Measurements from ENCODE around the gene EGF. TPM values are rescaled to one million over a fixed set of nuclear protein-coding genes. Genes with fewer than 3 reads are reported as not detected.
A peak's percentile ranks its signal among the peaks of the same experiment; 100 is the strongest.

The EGF gene
- 0.95 TPM for polyA plus RNA-seq (2013, experiment 1 of 2)
- 0.77 TPM for polyA plus RNA-seq (2013, experiment 2 of 2)

- peak within 1 kb of the TSS; percentile 36 for H3K4me2 ChIP-seq (ENCODE audit: low read length, poor library complexity, severe bottlenecking)
- peak within 1 kb of the TSS in 1 of 2 experiments; percentile 26 for H3K14ac ChIP-seq (ENCODE audit: low read length in 2 of 2)
- H4K8ac ChIP-seq (ENCODE audit: low read length) = peak within 1 kb of the TSS; percentile 23
- H2AFZ ChIP-seq (ENCODE audit: low read depth, low read length) = no peak within 1 kb of the TSS
- H2BK120ac ChIP-seq (ENCODE audit: low read depth, low read length) = no peak within 1 kb of the TSS
- H3K9me3 ChIP-seq (ENCODE audit: control insufficient read depth, low read length) = no peaks in the 10 kb centered on the region
- no peak within 1 kb of the TSS for H3K23ac ChIP-seq (ENCODE audit: low read length in 2 of 2)
- no peak within 1 kb of the TSS for H2AK5ac ChIP-seq (ENCODE audit: low read length, severe bottlenecking)
- H3K4me1 ChIP-seq (ENCODE audit: control insufficient read depth, insufficient read depth, low read depth, low read length) = peaks cover 4% of the 10 kb centered on the region
- H3K9ac ChIP-seq (ENCODE audit: low read length) = peak within 1 kb of the TSS; percentile 63
- peaks cover 3 to 19% of the 10 kb centered on the region in 2 experiments for H3K27me3 ChIP-seq (ENCODE audit: control insufficient read depth in 1 of 2, insufficient read depth in 1 of 2, low read length in 2 of 2)
- H3K36me3 ChIP-seq (ENCODE audit: control insufficient read depth in 1 of 2, insufficient read depth in 2 of 2, low read depth in 1 of 2, low read length in 2 of 2) = no peaks in the 10 kb centered on the region
- H2BK15ac ChIP-seq (ENCODE audit: low read depth, poor library complexity, severe bottlenecking) = no peak within 1 kb of the TSS
- H2BK12ac ChIP-seq (ENCODE audit: low read length in 2 of 2) = peak within 1 kb of the TSS; percentile 21 to 82
- peak within 1 kb of the TSS in 1 of 2 experiments; percentile 74 for H3K18ac ChIP-seq (ENCODE audit: low read depth in 1 of 2, low read length in 2 of 2)
- H4K91ac ChIP-seq (ENCODE audit: low read length) = no peak within 1 kb of the TSS
- 61% methylated on average over 9 of the region's 9 CpGs for WGBS
- no peak within 1 kb of the TSS for H3K4ac ChIP-seq (ENCODE audit: low read depth in 1 of 2, low read length in 2 of 2)
- peak within 1 kb of the TSS in 1 of 2 experiments; percentile 60 for H3K4me3 ChIP-seq (ENCODE audit: insufficient read depth in 1 of 2, low read depth in 1 of 2, low read length in 2 of 2)
- peak within 1 kb of the TSS; percentile 16 for H3K27ac ChIP-seq (ENCODE audit: low read length, poor library complexity, severe bottlenecking)
- DNase-seq = peak; percentile 73
- H2BK5ac ChIP-seq (ENCODE audit: low read depth, low read length, poor library complexity, severe bottlenecking) = no peak within 1 kb of the TSS
- H3K79me1 ChIP-seq (replicated peaks; ENCODE audit: low read length, poor library complexity, severe bottlenecking) = no peaks in the 10 kb centered on the region
These were observed at the start of gene EGF for GRCh38 chr4:109912706-109913595. Gene EGF (plus strand): TSS chr4:109912883. CDS start chr4:109913336, 453 bp downstream.

GRCh38 chr4:109864134-109864533 is 48.5 kb upstream of the EGF start:
- H3K9ac ChIP-seq (ENCODE audit: low read length) = no peak overlapping the region
- no peaks in the 10 kb centered on the region for H3K27me3 ChIP-seq (ENCODE audit: control insufficient read depth in 1 of 2, insufficient read depth in 1 of 2, low read length in 2 of 2)
- no peak overlapping the region for H2BK15ac ChIP-seq (ENCODE audit: low read depth, poor library complexity, severe bottlenecking)
- no peak overlapping the region for H2BK5ac ChIP-seq (ENCODE audit: low read depth, low read length, poor library complexity, severe bottlenecking)
- no peak overlapping the region for H2AFZ ChIP-seq (ENCODE audit: low read depth, low read length)
- H3K27ac ChIP-seq (ENCODE audit: low read length, poor library complexity, severe bottlenecking) = no peak overlapping the region
- H4K91ac ChIP-seq (ENCODE audit: low read length) = no peak overlapping the region
- H3K4me1 ChIP-seq (ENCODE audit: control insufficient read depth, insufficient read depth, low read depth, low read length) = no peaks in the 10 kb centered on the region
- H3K36me3 ChIP-seq (ENCODE audit: control insufficient read depth in 1 of 2, insufficient read depth in 2 of 2, low read depth in 1 of 2, low read length in 2 of 2) = no peaks in the 10 kb centered on the region
- no peak overlapping the region for H3K4me3 ChIP-seq (ENCODE audit: insufficient read depth in 1 of 2, low read depth in 1 of 2, low read length in 2 of 2)
- H2AK5ac ChIP-seq (ENCODE audit: low read length, severe bottlenecking) = no peak overlapping the region
- H3K18ac ChIP-seq (ENCODE audit: low read depth in 1 of 2, low read length in 2 of 2) = no peak overlapping the region
- no peak overlapping the region for H3K4me2 ChIP-seq (ENCODE audit: low read length, poor library complexity, severe bottlenecking)
- H3K14ac ChIP-seq (ENCODE audit: low read length in 2 of 2) = no peak overlapping the region
- no peak overlapping the region for H2BK120ac ChIP-seq (ENCODE audit: low read depth, low read length)
- DNase-seq = no peak
- H3K23ac ChIP-seq (ENCODE audit: low read length in 2 of 2) = no peak overlapping the region
- H4K8ac ChIP-seq (ENCODE audit: low read length) = no peak overlapping the region
- no peaks in the 10 kb centered on the region for H3K79me1 ChIP-seq (replicated peaks; ENCODE audit: low read length, poor library complexity, severe bottlenecking)
- no peak overlapping the region for H2BK12ac ChIP-seq (ENCODE audit: low read length in 2 of 2)
- H3K4ac ChIP-seq (ENCODE audit: low read depth in 1 of 2, low read length in 2 of 2) = no peak overlapping the region
- peaks cover 12% of the 10 kb centered on the region for H3K9me3 ChIP-seq (ENCODE audit: control insufficient read depth, low read length)

- H3K27me3 ChIP-seq (ENCODE audit: control insufficient read depth in 1 of 2, insufficient read depth in 1 of 2, low read length in 2 of 2) = no peaks in the 10 kb centered on the region
- H3K18ac ChIP-seq (ENCODE audit: low read depth in 1 of 2, low read length in 2 of 2) = no peak overlapping the region
- 96% methylated on average over 5 of the region's 5 CpGs for WGBS
- no peak for DNase-seq
- no peak overlapping the region for H3K4me2 ChIP-seq (ENCODE audit: low read length, poor library complexity, severe bottlenecking)
- H3K36me3 ChIP-seq (ENCODE audit: control insufficient read depth in 1 of 2, insufficient read depth in 2 of 2, low read depth in 1 of 2, low read length in 2 of 2) = peaks cover 0 to 8% of the 10 kb centered on the region in 2 experiments
- H3K79me1 ChIP-seq (replicated peaks; ENCODE audit: low read length, poor library complexity, severe bottlenecking) = no peaks in the 10 kb centered on the region
- H2BK5ac ChIP-seq (ENCODE audit: low read depth, low read length, poor library complexity, severe bottlenecking) = no peak overlapping the region
- no peak overlapping the region for H3K9ac ChIP-seq (ENCODE audit: low read length)
- H2AFZ ChIP-seq (ENCODE audit: low read depth, low read length) = no peak overlapping the region
- H3K14ac ChIP-seq (ENCODE audit: low read length in 2 of 2) = no peak overlapping the region
- no peak overlapping the region for H2BK120ac ChIP-seq (ENCODE audit: low read depth, low read length)
- H3K9me3 ChIP-seq (ENCODE audit: control insufficient read depth, low read length) = no peaks in the 10 kb centered on the region
- H3K4me1 ChIP-seq (ENCODE audit: control insufficient read depth, insufficient read depth, low read depth, low read length) = no peaks in the 10 kb centered on the region
- H3K4me3 ChIP-seq (ENCODE audit: insufficient read depth in 1 of 2, low read depth in 1 of 2, low read length in 2 of 2) = no peak overlapping the region
- no peak overlapping the region for H2BK12ac ChIP-seq (ENCODE audit: low read length in 2 of 2)
- no peak overlapping the region for H4K91ac ChIP-seq (ENCODE audit: low read length)
- H3K27ac ChIP-seq (ENCODE audit: low read length, poor library complexity, severe bottlenecking) = no peak overlapping the region
- H3K23ac ChIP-seq (ENCODE audit: low read length in 2 of 2) = no peak overlapping the region
- H4K8ac ChIP-seq (ENCODE audit: low read length) = no peak overlapping the region
- no peak overlapping the region for H2BK15ac ChIP-seq (ENCODE audit: low read depth, poor library complexity, severe bottlenecking)
- no peak overlapping the region for H3K4ac ChIP-seq (ENCODE audit: low read depth in 1 of 2, low read length in 2 of 2)
- no peak overlapping the region for H2AK5ac ChIP-seq (ENCODE audit: low read length, severe bottlenecking)
These were observed 42.6 kb upstream of the EGF start for GRCh38 chr4:109870061-109870460.

DNA sequence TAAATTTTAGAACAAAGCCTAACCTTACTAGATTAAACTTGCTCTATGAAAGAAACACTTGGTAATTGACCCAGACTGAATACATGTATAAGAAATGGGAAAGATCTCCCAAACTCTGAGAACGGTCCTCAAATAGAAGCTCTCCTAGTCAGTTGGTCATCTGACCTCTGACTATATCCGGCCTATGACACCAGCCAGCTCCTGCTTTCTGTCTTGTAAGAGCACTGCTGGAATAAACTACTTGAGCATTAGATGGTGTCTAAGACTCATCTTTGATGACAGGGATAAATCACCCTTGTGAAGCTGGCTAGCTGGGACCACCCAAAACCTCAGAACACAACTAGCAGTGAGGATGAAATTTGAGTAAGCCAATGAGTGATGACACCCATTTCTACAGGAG is 40.6 kb upstream of the EGF start:
- Histone ChIP-seq H3K9ac (ENCODE audit: low read length) (no peak overlapping the region), H2BK5ac (ENCODE audit: low read depth, low read length, poor library complexity, severe bottlenecking) (no peak overlapping the region), H2AFZ (ENCODE audit: low read depth, low read length) (no peak overlapping the region), H3K18ac (ENCODE audit: low read depth in 1 of 2, low read length in 2 of 2) (no peak overlapping the region), H2BK15ac (ENCODE audit: low read depth, poor library complexity, severe bottlenecking) (no peak overlapping the region), H3K4ac (ENCODE audit: low read depth in 1 of 2, low read length in 2 of 2) (no peak overlapping the region), H3K4me3 (ENCODE audit: insufficient read depth in 1 of 2, low read depth in 1 of 2, low read length in 2 of 2) (no peak overlapping the region), H3K4me2 (ENCODE audit: low read length, poor library complexity, severe bottlenecking) (no peak overlapping the region), H3K36me3 (ENCODE audit: control insufficient read depth in 1 of 2, insufficient read depth in 2 of 2, low read depth in 1 of 2, low read length in 2 of 2) (peaks cover 0 to 8% of the 10 kb centered on the region in 2 experiments), H3K27ac (ENCODE audit: low read length, poor library complexity, severe bottlenecking) (no peak overlapping the region), H3K4me1 (ENCODE audit: control insufficient read depth, insufficient read depth, low read depth, low read length) (no peaks in the 10 kb centered on the region), H3K23ac (ENCODE audit: low read length in 2 of 2) (no peak overlapping the region), H4K8ac (ENCODE audit: low read length) (no peak overlapping the region), H2BK120ac (ENCODE audit: low read depth, low read length) (no peak overlapping the region), H3K14ac (ENCODE audit: low read length in 2 of 2) (no peak overlapping the region), H4K91ac (ENCODE audit: low read length) (no peak overlapping the region), H2AK5ac (ENCODE audit: low read length, severe bottlenecking) (no peak overlapping the region), H3K27me3 (ENCODE audit: control insufficient read depth in 1 of 2, insufficient read depth in 1 of 2, low read length in 2 of 2) (no peaks in the 10 kb centered on the region), H3K9me3 (ENCODE audit: control insufficient read depth, low read length) (no peaks in the 10 kb centered on the region), H2BK12ac (ENCODE audit: low read length in 2 of 2) (no peak overlapping the region), H3K79me1 (replicated peaks; ENCODE audit: low read length, poor library complexity, severe bottlenecking) (no peaks in the 10 kb centered on the region)
- 84% methylated on average over 2 of the region's 2 CpGs for WGBS
- no peak for DNase-seq

Data from mesenchymal stem cell (in vitro differentiated cells and primary cell).